Activated B cell treated with CpG ODN at 0.5 μM for 24 hours (primary cell): Measurements from ENCODE around the gene RNF123. TPM values are rescaled to one million over a fixed set of nuclear protein-coding genes. Genes with fewer than 3 reads are reported as not detected.

Experiments
- ATAC-seq: fragments of 200-7000 bp; cut with Tn5 transposase; one replicate; pipeline ENCODE4 v1.10.0; 2021; ENCODE audit warnings: low read depth, mild to moderate bottlenecking, moderate library complexity
- CTCF ChIA-PET: fragments of 350-600 bp; sonication (Branson Sonifier 250); formaldehyde crosslinking; loops from one replicate; lab custom pipeline; 2021; ENCODE audit warnings: antibody characterized with exemption; lab: Charles Lee
- POLR2A ChIA-PET: fragments of 350-600 bp; sonication (Branson Sonifier 250); formaldehyde crosslinking; loops from one replicate; lab custom pipeline; 2021; ENCODE audit warnings: antibody characterized with exemption; lab: Charles Lee
- DNase-seq: peaks from one replicate; pipeline ENCODE4 v3.0.0; 2022
- H3K27ac Mint-ChIP-seq: one replicate; pipeline ENCODE4 v1.8.0; 2020; ENCODE audit warnings: mixed read lengths
- H3K27me3 Mint-ChIP-seq: one replicate; pipeline ENCODE4 v1.8.0; 2021; ENCODE audit warnings: mixed read lengths
- H3K36me3 Mint-ChIP-seq: one replicate; pipeline ENCODE4 v1.8.0; 2021; ENCODE audit warnings: low read depth, mixed read lengths
- H3K4me1 Mint-ChIP-seq: one replicate; pipeline ENCODE4 v1.8.0; 2021; ENCODE audit warnings: mixed read lengths
- H3K4me3 Mint-ChIP-seq: one replicate; pipeline ENCODE4 v1.8.0; 2020; ENCODE audit warnings: mild to moderate bottlenecking, mixed read lengths
- H3K9me3 Mint-ChIP-seq: one replicate; pipeline ENCODE4 v1.8.0; 2020; ENCODE audit warnings: mixed read lengths
- CTCF ChIP-seq: fragments of 200-600 bp; IDR thresholded peaks from one replicate; pipeline ENCODE4 v1.8.0; 2022; ENCODE audit warnings: antibody characterized with exemption, mild to moderate bottlenecking
- intact Hi-C: fragments of 100-400 bp; cut with micrococcal nuclease; formaldehyde crosslinking; loops from one replicate; pipeline ENCODE4 v1.15.1; 2024
- total RNA-seq: library from RNA; stranded (reverse); gene quantifications from 2 replicates; pipeline ENCODE4 v1.2.3, GENCODE V29; 2022

Gene RNF123
- total RNA-seq, 1 donor from 2014 or later: 51.4 TPM

GRCh38 chr3:49706456-49707112, 17.2 kb downstream of the RNF123 start:
- TF ChIP-seq CTCF: no peak
- DNase-seq (no peak), ATAC-seq (no peak)
- peaks cover 34% of the 10 kb centered on the region for H3K36me3 Mint-ChIP-seq
- H3K27ac Mint-ChIP-seq: no peak overlapping the region
- POLR2A ChIA-PET: no interaction called here
- no peaks in the 10 kb centered on the region for H3K9me3 Mint-ChIP-seq
- CTCF ChIA-PET: no interaction called here
- no peaks in the 10 kb centered on the region for H3K27me3 Mint-ChIP-seq
- no peak overlapping the region for H3K4me3 Mint-ChIP-seq
- intact Hi-C loops: no loop called here
- peaks cover 4% of the 10 kb centered on the region for H3K4me1 Mint-ChIP-seq

- Mint-ChIP-seq H3K27me3 (no peaks in the 10 kb centered on the region), H3K27ac (no peak overlapping the region)
- CTCF ChIA-PET: no interaction called here
Measured at GRCh38 chr3:49707113-49707480, 17.7 kb downstream of the RNF123 start.

GRCh38 chr3:49709852-49710251, 20.5 kb downstream of the RNF123 start:
- intact Hi-C loops: no loop called here
- ATAC-seq (no peak), DNase-seq (no peak)
- ChIA-PET CTCF (no interaction called here), POLR2A (no interaction called here)
- H3K27me3 Mint-ChIP-seq: no peaks in the 10 kb centered on the region
- no peak overlapping the region for H3K27ac Mint-ChIP-seq
- no peak overlapping the region for H3K4me3 Mint-ChIP-seq
- H3K4me1 Mint-ChIP-seq: peaks cover 4% of the 10 kb centered on the region
- H3K36me3 Mint-ChIP-seq: peaks cover 21% of the 10 kb centered on the region
- H3K9me3 Mint-ChIP-seq: no peaks in the 10 kb centered on the region
- TF ChIP-seq CTCF: no peak

More at GRCh38 chr3:49707113-49707480, 17.7 kb downstream of the RNF123 start:
- Mint-ChIP-seq H3K4me1 (peaks cover 4% of the 10 kb centered on the region), H3K9me3 (no peaks in the 10 kb centered on the region), H3K36me3 (peaks cover 33% of the 10 kb centered on the region), H3K4me3 (no peak overlapping the region)
- no peak for TF ChIP-seq CTCF
- intact Hi-C loops: no loop called here
- DNase-seq (no peak), ATAC-seq (no peak)
- POLR2A ChIA-PET: no interaction called here

- Mint-ChIP-seq H3K36me3 (peaks cover 24% of the 10 kb centered on the region), H3K9me3 (no peaks in the 10 kb centered on the region), H3K4me1 (peaks cover 4% of the 10 kb centered on the region), H3K27ac (no peak overlapping the region), H3K4me3 (no peak overlapping the region), H3K27me3 (no peaks in the 10 kb centered on the region)
- no peak for TF ChIP-seq CTCF
- ATAC-seq: no peak
- intact Hi-C loops: no loop called here
- DNase-seq: no peak
- POLR2A ChIA-PET: interaction anchor here (0.6 kb wide), 1 partner anchor 13 kb away, joined by 3 read pairs; no protein-coding TSS in a partner anchor
- CTCF ChIA-PET: no interaction called here
Measured at GRCh38 chr3:49711489-49711888, 22.1 kb downstream of the RNF123 start.

- H3K9me3 Mint-ChIP-seq: no peaks in the 10 kb centered on the region
- H3K27me3 Mint-ChIP-seq: no peaks in the 10 kb centered on the region
- H3K4me1 Mint-ChIP-seq: peaks cover 4% of the 10 kb centered on the region
- no peak overlapping the region for H3K4me3 Mint-ChIP-seq
- ATAC-seq: no peak
- peaks cover 19% of the 10 kb centered on the region for H3K36me3 Mint-ChIP-seq
- no peak overlapping the region for H3K27ac Mint-ChIP-seq
- ChIA-PET POLR2A (no interaction called here), CTCF (no interaction called here)
- no peak for DNase-seq
- TF ChIP-seq CTCF: no peak
- intact Hi-C loops: no loop called here
Measured at GRCh38 chr3:49712166-49712565, 22.8 kb downstream of the RNF123 start.
